GM21825 (cell line): Measurements from ENCODE around the gene KLHDC4.
"Not testable (repeated sequence)": the region's sequence is repeated elsewhere in the genome, so short reads cannot be mapped to it uniquely, and the experiment has no call there.

Source experiments
- ATAC-seq: cut with Tn5 transposase; IDR thresholded peaks from one replicate; pipeline ENCODE4 v1.9.1; 2021; ENCODE audit warnings: mild to moderate bottlenecking, moderate library complexity; ENCODE audit not compliant: unreplicated experiment

The KLHDC4 gene

DNA sequence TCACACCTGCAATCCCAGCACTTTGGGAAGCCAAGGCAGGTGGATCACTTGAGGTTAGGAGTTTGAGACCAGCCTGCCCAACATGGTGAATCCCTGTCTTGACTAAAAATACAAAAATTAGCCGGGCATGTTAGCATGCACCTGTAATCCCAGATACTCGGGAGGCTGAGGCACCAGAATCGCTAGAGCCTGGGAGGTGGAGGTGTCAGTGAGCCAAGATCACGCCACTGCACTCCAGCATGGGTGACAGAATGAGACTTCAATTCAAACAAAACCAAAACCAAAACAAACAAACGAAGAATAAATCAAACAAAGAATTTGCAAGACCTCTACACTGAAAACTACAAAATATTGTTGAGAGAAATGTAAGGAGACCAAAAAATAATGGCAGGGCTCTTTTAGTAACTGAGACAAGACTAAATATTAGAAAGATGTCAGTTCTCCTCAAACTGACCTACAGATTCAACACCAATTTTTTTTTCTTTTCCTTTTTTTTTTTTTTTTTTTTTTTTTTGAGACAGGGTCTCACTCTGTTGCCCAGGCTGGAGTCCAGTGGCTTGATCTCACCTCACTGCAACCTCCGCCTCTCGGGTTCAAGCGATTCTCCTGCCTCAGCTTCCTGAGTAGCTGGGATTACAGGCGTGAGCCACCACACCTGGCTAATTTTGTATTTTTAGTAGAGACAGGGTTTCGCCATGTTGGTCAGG, 23.1 kb upstream of the KLHDC4 start:
- ATAC-seq = not testable (repeated sequence)

DNA sequence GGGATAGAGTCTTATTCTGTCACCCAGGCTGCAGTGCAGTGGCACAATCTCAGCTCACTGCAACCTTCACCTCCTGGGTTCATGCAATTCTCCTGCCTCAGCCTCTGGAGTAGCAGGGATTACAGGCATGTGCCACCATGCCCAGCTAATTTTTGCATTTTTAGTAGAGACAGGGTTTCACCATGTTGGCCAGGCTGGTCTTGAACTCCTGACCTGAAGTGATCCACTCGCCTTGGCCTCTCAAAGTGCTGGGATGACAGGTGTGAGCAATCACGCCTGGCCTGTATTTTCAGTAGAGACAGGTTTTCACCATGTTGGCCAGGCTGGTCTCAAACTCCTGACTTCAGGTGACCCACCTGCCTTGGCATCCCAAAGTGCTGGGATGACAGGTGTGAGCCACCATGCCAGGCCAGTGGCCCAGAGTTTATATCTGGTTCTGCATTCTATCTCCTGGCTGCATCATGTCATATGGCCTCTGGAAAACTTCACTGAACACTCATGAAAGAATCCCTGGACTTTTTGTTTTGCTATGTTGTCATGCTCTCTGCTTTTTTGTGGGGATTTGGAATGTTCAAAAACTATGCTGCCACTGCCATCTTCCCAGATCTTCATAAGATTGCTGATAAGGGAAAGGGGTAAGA, 21.8 kb upstream of the KLHDC4 start:
- ATAC-seq = not testable (repeated sequence)

DNA sequence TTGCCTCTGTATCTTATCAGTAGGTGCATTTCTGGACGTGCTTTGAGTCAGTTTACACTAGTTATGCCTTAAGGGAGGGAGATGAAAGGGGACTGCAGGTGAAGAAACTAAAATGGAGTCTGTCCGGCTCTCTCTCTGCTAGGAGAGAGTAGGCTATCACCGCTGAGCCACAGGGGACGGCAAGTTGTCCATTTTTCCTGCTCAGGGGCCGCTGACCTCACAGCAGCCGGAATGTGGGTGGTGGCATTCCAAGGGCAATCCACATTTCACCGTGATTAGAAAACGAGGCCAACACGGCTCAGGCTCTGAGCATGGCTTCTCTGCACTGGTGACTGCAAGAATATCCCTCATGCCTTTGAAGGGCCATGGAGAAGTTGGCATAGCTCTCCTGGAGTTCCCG, 19.0 kb upstream of the KLHDC4 start:
- ATAC-seq = no peak

DNA sequence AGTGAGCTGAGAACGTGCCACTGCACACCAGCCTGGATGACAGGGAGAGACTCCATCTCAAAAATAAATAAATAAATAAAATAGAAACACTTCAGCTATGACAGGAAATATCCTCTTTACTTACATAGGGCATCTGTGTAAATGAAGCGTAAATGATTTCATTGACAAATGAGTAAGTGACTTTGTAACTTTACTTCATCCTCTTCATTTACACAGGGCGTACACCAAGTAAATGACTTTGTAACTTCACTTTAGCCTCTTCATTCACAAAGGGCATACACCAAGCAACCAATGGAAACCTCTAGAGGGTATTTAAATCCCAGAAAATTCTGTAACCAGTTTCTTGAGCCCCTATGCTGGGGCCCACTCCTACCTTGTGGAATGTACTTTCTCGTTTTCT, 16.2 kb upstream of the KLHDC4 start:
- ATAC-seq = no peak

DNA sequence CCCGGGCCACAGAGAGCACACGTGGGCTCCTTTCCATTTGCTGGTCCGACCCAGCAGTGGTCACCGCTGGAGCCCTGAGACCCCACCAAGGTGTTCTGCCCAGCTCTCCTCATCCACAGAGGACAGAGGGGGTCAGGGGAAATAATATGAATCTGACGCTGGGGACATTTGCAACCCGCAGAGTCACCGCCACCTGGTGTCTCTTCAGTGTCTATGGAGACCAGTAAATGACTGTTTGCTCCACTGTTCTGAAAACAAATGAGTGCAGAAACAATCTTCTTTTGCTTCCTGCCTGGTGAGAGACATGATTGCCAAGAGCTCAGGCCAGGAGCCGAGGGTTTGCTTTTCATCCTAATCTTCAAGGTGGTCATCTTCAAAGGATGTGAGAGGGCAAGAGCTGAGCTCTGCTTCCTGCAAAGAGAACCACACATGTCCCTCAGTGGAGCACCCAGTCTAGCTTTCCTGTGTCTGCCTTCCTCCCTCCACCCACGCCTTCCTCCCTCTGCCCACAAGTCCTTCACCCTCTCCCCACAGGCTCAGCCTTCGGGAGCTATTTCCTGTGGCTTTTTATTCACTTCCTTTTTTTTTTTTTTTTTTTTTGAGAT, 14.7 kb upstream of the KLHDC4 start:
- no peak for ATAC-seq

DNA sequence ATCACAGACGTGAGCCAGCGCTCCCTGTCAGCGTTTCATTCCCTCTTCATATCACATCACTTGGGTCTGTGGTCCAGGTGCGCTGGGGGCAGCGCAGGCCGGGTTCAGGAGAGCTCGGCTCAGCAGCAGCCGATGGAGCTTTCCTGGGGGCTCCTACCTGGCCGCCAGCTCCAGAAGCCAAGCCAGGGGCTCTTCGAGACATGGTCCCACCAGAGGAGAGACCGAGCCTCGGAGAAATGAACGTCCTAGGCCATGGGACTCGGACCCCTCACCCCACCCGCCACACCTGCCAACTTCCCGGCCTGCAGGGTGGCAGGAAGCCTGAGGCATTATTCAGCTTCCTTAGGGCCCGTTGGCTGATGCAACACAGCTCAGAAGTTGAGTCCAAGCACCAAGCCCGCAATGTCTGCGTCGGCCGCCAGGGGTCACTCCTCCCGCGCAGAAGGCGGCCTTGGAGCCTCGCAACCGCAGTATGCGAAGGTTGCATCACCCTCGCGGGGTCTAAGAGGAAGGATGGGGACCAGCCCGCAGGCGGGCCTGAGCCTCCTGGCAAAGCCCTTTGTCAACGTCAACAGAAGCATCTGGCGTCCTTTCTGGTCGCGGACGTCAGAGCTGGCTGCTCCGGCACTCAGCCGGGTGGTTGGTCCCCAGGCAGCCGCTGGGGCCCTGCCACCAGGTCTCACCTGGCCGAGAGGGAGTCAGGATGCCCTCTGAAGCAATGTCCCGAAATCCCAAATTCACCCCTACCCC, 13.2 kb upstream of the KLHDC4 start:
- ATAC-seq = peak; percentile 55

DNA sequence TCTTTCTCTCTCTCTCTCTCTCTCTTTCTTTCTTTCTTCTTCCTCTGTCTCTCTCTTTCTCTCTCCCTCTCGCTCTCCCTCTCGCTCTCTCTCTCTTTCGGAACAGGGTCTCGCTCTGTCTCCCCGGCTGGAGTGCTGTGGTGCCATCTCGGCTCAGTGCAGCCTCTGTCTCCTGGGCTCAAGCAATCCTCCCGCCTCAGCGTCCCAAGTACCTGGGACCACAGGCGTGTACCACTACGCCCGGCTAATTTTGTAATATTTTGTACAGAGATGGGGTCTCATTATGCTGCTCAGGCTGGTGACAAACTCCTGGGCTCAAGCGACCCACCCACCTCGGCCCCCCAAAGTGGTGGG, 12.7 kb upstream of the KLHDC4 start:
- ATAC-seq = no peak

- not testable (repeated sequence) for ATAC-seq
These were observed 8.1 kb upstream of the KLHDC4 start for GRCh38 chr16:87773836-87774235.

DNA sequence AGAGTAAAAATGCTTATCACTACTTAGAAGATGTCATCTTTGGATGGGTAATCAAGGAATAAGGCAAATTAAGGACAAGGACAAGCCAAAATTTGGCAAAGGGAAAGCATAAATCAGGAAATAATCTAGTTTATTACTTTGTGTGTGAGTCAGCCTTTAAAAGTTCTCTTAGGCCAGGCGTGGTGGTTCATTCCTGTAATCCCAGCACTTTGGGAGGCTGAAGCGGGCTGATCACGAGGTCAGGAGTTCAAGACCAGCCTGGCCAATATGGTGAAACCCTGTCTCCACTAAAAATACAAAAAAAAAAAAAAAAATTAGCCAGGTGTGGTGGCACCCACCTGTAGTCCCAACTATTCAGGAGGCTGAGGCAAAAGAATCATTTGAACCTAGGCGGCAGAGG, 1.7 kb upstream of the KLHDC4 start:
- ATAC-seq = not testable (repeated sequence)

GRCh38 chr16:87766485-87766797, 655 bp upstream of the KLHDC4 start:
- ATAC-seq = no peak

GRCh38 chr16:87765473-87765775, 362 bp downstream of the KLHDC4 start:
- ATAC-seq = peak; percentile 25

DNA sequence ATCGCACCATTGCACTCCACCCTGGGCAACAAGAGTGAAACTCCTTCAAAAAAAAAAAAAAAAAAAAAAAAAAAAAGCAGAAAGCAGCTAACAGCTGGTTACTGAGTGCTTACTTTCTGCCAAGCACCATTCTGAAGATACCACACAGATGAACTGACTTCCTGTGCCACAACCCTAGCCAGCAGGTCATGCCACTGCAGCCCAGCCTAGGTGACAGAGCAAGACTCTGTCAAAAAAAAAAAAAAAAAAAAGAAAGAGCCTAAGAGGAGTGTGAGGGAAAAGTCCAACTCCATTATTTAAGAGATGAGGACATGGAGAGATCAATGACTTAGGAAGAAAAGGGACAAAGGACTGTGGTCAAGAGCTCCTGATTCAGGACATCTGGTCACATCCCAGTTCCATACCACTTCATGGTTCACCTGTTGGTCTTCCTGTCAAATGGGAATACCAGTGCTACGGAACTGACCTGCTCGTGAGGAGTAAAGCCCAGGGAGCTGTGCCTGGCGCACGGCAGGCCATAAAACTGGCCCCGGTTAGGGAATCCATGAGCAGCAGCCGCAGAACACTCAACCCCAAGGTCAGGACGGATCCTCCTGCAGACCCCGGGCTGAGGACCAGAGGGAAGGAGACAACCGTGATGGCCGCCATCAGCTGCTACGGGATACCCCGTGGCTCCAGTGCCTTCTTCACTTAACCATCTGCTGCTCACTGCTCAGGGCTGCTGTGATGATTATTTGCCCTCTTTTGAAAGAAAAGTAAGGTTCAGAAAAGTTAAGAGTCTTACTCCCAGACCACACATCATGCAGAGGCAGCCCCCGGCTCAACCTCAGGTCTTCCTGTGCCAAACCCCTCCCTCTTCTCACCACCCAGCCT, 950 bp downstream of the KLHDC4 start:
- peak; percentile 12 for ATAC-seq

DNA sequence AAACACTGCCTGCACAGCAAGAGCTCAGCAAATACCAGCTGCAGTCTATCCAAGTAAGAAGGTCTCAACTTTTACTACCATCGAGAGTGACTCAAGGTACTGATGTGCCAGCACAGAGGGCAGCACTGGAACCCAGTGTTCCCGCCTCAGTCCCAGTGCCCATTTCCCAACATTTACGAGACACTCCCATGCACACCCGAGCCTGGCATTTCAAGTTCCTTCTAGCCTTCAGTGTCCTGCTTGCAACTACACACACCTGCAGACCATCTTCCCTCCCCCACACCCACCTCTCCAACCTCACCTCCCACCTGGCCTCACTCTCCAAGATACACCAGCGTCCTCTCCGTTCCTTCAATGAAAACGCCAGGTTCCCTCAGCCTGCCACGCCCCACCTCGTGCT, 3.2 kb downstream of the KLHDC4 start:
- no peak for ATAC-seq

- no peak for ATAC-seq
These were observed 3.7 kb downstream of the KLHDC4 start for GRCh38 chr16:87762071-87762571.

- ATAC-seq = no peak
These were observed 4.7 kb downstream of the KLHDC4 start for GRCh38 chr16:87761060-87761459.

DNA sequence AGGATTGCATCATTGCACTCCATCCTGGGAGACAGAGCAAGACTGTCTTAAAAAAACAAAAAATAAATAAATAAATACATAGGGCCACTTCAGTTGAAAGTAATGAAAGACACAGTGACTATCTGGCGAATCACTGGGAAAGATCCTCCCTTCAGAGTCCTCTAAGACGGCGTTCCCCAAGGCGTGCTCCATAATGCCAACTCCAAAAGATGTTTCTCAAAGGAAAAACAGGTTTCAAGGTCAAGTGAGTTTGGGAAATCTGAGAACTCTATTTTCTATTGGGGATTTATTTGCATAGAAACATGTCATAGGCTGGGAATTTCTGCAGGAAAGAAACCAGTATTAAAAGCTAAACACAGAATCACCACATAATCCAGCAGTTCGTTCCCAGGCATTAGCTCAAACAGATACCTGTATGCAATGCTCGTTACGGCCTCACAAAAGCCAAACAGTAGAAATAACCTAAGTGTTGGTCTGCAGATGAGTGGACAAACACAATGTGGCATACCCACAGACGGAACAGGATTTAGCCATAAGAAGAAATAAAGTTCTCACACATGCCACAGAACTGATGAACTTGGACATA, 7.9 kb downstream of the KLHDC4 start:
- no peak for ATAC-seq

- no peak for ATAC-seq
These were observed 11.3 kb downstream of the KLHDC4 start for GRCh38 chr16:87754535-87754934.

GRCh38 chr16:87747626-87748414, 18.0 kb downstream of the KLHDC4 start:
- ATAC-seq = no peak

GRCh38 chr16:87746178-87746577, 19.6 kb downstream of the KLHDC4 start:
- no peak for ATAC-seq
